ENCODE measurements around the gene PCDHA12. TPM values are rescaled to one million over a fixed set of nuclear protein-coding genes. Genes with fewer than 3 reads are reported as not detected.

PCDHA12 gene
- total RNA-seq, 1 experiment from 2014 or later = not detected

DNA sequence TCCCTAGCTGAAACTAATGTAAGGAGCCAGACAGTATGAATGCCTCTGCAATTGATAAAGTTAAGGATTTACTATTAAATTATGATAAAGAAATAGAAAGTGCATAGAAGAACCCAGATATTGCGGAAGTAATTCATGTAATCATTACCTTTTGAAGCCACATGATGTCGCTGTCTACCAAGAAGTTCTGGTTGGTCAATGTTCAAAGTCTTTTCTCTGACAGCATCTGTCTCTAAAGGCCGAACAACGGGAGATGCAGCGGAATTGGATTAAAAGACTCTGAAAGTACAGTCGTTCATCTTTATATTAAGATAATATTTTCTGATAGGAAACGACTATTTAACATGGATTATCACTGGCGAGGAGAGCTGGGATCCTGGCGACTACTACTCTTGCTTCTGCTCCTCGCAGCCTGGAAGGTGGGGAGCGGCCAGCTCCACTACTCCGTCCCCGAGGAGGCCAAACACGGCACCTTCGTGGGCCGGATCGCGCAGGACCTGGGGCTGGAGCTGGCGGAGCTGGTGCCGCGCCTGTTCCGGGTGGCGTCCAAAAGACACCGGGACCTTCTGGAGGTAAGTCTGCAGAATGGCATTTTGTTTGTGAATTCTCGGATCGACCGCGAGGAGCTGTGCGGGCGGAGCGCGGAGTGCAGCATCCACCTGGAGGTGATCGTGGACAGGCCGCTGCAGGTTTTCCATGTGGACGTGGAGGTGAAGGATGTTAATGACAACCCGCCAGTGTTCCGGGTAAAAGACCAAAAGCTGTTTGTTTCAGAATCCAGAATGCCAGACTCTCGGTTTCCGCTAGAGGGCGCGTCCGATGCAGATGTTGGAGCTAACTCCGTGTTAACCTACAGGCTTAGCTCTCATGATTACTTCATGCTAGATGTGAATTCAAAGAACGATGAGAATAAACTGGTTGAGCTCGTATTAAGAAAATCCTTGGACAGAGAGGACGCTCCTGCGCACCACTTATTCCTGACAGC lies 33.8 kb upstream of the PCDHA12 start, which contains the start of gene PCDHA8:
Gene PCDHA8 (plus strand): TSS at position 210 of the 985 bp plus-strand sequence. CDS start 135 bp downstream, at position 345.
- H3K27ac ChIP-seq (ENCODE audit: low read depth, low read length) = no peak within 1 kb of the TSS
- H3K4me3 ChIP-seq (replicated peaks in 1 of 2; ENCODE audit: low read depth in 1 of 2, low read length in 2 of 2) = no peak within 1 kb of the TSS
- no peak for ATAC-seq
- CTCF ChIA-PET = interaction anchor here (1.2 to 1.9 kb wide), 2 partner anchors 194 to 200 kb away, joined by 4 to 7 read pairs; no protein-coding TSS in a partner anchor
- no peaks in the 10 kb centered on the region for H3K27me3 ChIP-seq (ENCODE audit: insufficient read depth, low read length)
- POLR2A ChIA-PET = no interaction called here
- no peak within 1 kb of the TSS for H2AFZ ChIP-seq (ENCODE audit: low read depth, low read length, poor library complexity, severe bottlenecking)
- no TSS peak for BruUV-seq (replicated peaks)
- H4K20me1 ChIP-seq (ENCODE audit: insufficient read depth) = no peaks in the 10 kb centered on the region
- RAD21 ChIA-PET (ENCODE audit: low non-redundant PET in 1 of 2, low total read pairs in 2 of 2, uncharacterized antibody in 2 of 2, unreplicated experiment in 2 of 2) = no interaction called here
- H3K36me3 ChIP-seq (ENCODE audit: control insufficient read depth in 1 of 2, insufficient read depth in 2 of 2, low read length in 2 of 2) = no peaks in the 10 kb centered on the region
- H3K9ac ChIP-seq (ENCODE audit: low read length) = no peak within 1 kb of the TSS
- TF ChIP-seq, protein P1, sequence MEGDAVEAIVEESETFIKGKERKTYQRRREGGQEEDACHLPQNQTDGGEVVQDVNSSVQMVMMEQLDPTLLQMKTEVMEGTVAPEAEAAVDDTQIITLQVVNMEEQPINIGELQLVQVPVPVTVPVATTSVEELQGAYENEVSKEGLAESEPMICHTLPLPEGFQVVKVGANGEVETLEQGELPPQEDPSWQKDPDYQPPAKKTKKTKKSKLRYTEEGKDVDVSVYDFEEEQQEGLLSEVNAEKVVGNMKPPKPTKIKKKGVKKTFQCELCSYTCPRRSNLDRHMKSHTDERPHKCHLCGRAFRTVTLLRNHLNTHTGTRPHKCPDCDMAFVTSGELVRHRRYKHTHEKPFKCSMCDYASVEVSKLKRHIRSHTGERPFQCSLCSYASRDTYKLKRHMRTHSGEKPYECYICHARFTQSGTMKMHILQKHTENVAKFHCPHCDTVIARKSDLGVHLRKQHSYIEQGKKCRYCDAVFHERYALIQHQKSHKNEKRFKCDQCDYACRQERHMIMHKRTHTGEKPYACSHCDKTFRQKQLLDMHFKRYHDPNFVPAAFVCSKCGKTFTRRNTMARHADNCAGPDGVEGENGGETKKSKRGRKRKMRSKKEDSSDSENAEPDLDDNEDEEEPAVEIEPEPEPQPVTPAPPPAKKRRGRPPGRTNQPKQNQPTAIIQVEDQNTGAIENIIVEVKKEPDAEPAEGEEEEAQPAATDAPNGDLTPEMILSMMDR (IDR thresholded peaks at IDR 0.05 in 2 of 3, conservative IDR thresholded peaks at IDR 0.05 in 1 of 3; ENCODE audit: borderline replicate concordance in 1 of 3, insufficient read depth in 1 of 3, low read depth in 2 of 3, low read length in 2 of 3) = peak; percentile 24 to 58 (median 39); a peak in 3 of 6 replicates
- TF ChIP-seq RAD21 (IDR thresholded peaks at IDR 0.05; ENCODE audit: low read depth) = peak; percentile 64
- no peak for TF ChIP-seq CBX3 (IDR thresholded peaks at IDR 0.05; ENCODE audit: low read depth)
- no peak within 1 kb of the TSS for H3K4me2 ChIP-seq (ENCODE audit: low read length)
- no peaks in the 10 kb centered on the region for H3K9me2 ChIP-seq (ENCODE audit: insufficient read depth)
- no peaks in the 10 kb centered on the region for H3K79me2 ChIP-seq (ENCODE audit: insufficient read depth, low read length)
- no peaks in the 10 kb centered on the region for H3K4me1 ChIP-seq (ENCODE audit: control insufficient read depth in 1 of 2, insufficient read depth in 2 of 2, low read length in 2 of 2)
- peak; percentile 13 for DNase-seq (ENCODE audit: low read depth, low spot score)
- H3K9me3 ChIP-seq (ENCODE audit: control insufficient read depth in 1 of 2, insufficient read depth in 1 of 2, low read depth in 1 of 2, low read length in 2 of 2) = no peaks in the 10 kb centered on the region; a peak in 1 of 4 replicates
- intact Hi-C loops (cut with micrococcal nuclease) = loop anchor here (1.0 kb wide), 1 partner anchor 200 kb away; no protein-coding TSS in a partner anchor

All from HCT116 (cell line).